Loucy (cell line): ENCODE data around the gene LACTBL1.

Source experiments
- CTCF ChIP-seq: fragments of 200-600 bp; sonication (generic); conservative IDR thresholded peaks from 2 replicates; pipeline ENCODE4 v1.5.1; 2014; ENCODE audit warnings: mild to moderate bottlenecking, antibody characterized with exemption, low read length
- EZH2phosphoT487 ChIP-seq: fragments of 200-600 bp; IDR thresholded peaks from 2 replicates; pipeline ENCODE4 v1.6.1; 2018; ENCODE audit warnings: antibody characterized with exemption, mild to moderate bottlenecking, moderate library complexity, borderline replicate concordance

DNA sequence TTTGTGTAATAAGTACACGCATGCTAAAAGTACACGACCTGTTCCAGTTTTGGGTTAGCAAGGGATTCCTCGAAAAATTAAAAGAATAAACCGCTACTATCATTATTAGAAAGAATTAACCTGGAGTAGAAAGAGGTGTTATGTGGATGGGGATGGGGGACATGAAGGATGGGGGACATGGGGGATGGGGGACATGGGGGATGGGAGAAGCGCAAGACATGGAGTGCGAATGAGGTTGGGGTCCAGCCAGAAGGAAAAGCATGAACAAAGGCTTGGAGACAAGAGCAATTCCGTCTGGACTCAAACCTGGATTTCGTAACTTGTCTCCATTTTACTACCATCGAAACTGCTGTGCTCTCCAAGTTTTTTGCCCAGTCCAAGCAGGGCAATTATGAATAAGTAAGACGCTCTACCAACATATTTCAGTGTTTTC, 46.0 kb upstream of the LACTBL1 start:
- TF ChIP-seq CTCF (no peak), EZH2phosphoT487 (no peak)
